Measurements from ENCODE around the gene ADAMTSL2. TPM values are rescaled to one million over a fixed set of nuclear protein-coding genes. Genes with fewer than 3 reads are reported as not detected.

ADAMTSL2 gene
- total and polyA plus RNA-seq, 2 of the 13 experiments (the other 11 are each of a cell fraction or from before 2014, with no cell fraction given), result 1.9 to 3.8 TPM

- TF ChIP-seq CHD2 (IDR thresholded peaks at IDR 0.05; ENCODE audit: low read depth, low read length) (no peak), TBL1XR1 (IDR thresholded peaks at IDR 0.05; ENCODE audit: borderline replicate concordance, low read length, partially characterized antibody) (peak; percentile 67), CBX2 (IDR thresholded peaks at IDR 0.05; ENCODE audit: low read depth, low read length) (no peak), CBX2 (CRISPR knock-in tag; IDR thresholded peaks at IDR 0.05; ENCODE audit: low read depth) (no peak), LBX2 (CRISPR knock-in tag; IDR thresholded peaks at IDR 0.05; ENCODE audit: borderline replicate concordance) (no peak), KLF9 (CRISPR knock-in tag; IDR thresholded peaks at IDR 0.05; ENCODE audit: low read depth) (no peak), HMGXB4 (CRISPR knock-in tag; IDR thresholded peaks at IDR 0.05; ENCODE audit: borderline replicate concordance in 1 of 2, low read depth in 1 of 2) (no peak), PBX2 (CRISPR knock-in tag; IDR thresholded peaks at IDR 0.05) (peak; percentile 64; the same call in 1 of the 2 replicates), ONECUT2 (CRISPR knock-in tag; IDR thresholded peaks at IDR 0.05) (no peak), ZNF670 (CRISPR knock-in tag; IDR thresholded peaks at IDR 0.05; ENCODE audit: borderline replicate concordance) (no peak), KLF13 (CRISPR knock-in tag; IDR thresholded peaks at IDR 0.05) (no peak), NFKBIZ (CRISPR knock-in tag; IDR thresholded peaks at IDR 0.05) (no peak), ZNF24 (IDR thresholded peaks at IDR 0.05) (no peak), ZNF747 (CRISPR knock-in tag; IDR thresholded peaks at IDR 0.05; ENCODE audit: borderline replicate concordance) (no peak), GMEB2 (CRISPR knock-in tag; IDR thresholded peaks at IDR 0.05; ENCODE audit: low read depth) (no peak), RXRA (CRISPR knock-in tag; IDR thresholded peaks at IDR 0.05) (peak; percentile 29; the same call in 1 of the 2 replicates), TCF7 (IDR thresholded peaks at IDR 0.05; ENCODE audit: low read depth) (no peak), RXRB (CRISPR knock-in tag; IDR thresholded peaks at IDR 0.05; ENCODE audit: borderline replicate concordance) (0 out of 2 replicates have a peak, but pooled peaks have one; percentile 18), TGIF2 (CRISPR knock-in tag; IDR thresholded peaks at IDR 0.05) (no peak), SKI (IDR thresholded peaks at IDR 0.05; ENCODE audit: partially characterized antibody) (peak; percentile 88), SCMH1 (CRISPR knock-in tag; IDR thresholded peaks at IDR 0.05; ENCODE audit: borderline replicate concordance) (no peak), DDIT3 (CRISPR knock-in tag; IDR thresholded peaks at IDR 0.05) (no peak), NR0B2 (CRISPR knock-in tag; IDR thresholded peaks at IDR 0.05) (no peak), SIX1 (CRISPR knock-in tag; IDR thresholded peaks at IDR 0.05; ENCODE audit: borderline replicate concordance) (no peak)
These were observed 37.4 kb upstream of the ADAMTSL2 start (continued) for GRCh38 chr9:133496861-133497842.
